HG02798 (cell line): ENCODE results near the gene HHIPL2.
"Not testable (repeated sequence)": the region's sequence is repeated elsewhere in the genome, so short reads cannot be mapped to it uniquely, and the experiment has no call there.

ENCODE experiments used
- ATAC-seq: cut with Tn5 transposase; IDR thresholded peaks from one replicate; pipeline ENCODE4 v1.9.1; 2021; ENCODE audit warnings: mild to moderate bottlenecking; ENCODE audit not compliant: unreplicated experiment, poor library complexity

HHIPL2 gene

DNA sequence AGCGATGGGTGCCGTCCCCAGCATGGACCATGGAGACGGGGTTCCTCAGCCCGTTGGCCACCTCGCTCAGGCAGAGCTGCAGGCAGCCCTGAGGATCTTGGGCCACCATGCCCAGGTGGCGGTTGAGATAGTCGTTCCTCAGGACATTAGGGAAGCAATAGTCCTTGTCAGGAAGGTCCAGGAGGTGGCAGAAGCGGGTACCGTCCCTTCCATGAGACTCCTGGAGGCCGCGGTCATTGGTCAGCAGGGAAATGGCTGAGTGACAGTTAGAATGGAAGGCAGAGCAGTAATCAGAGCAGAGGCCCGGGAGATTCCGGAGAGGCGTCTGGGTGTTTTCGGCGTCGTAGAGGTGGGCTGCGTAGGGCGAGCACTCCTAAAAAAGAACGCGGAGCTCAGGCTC, 4.1 kb downstream of the HHIPL2 start:
- no peak for ATAC-seq

DNA sequence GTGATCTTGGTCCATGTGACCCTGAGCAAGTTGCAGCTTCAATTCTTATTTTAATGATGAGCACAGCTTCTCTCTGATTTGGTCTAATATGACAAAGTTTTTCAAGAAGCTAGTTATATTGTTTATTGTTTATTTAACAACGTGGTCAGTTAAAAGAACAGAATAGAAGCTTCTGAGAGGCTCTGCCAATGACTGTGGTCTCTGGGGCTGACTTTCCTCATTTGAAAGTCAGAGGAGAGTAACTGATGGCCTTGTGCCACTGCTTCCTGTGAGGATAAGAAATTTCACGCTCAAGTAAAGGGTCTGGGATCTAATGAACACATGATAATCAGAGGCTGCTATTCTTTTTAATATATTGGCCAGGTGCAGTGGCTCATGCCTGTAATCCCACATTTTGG, 7.3 kb downstream of the HHIPL2 start:
- no peak for ATAC-seq

DNA sequence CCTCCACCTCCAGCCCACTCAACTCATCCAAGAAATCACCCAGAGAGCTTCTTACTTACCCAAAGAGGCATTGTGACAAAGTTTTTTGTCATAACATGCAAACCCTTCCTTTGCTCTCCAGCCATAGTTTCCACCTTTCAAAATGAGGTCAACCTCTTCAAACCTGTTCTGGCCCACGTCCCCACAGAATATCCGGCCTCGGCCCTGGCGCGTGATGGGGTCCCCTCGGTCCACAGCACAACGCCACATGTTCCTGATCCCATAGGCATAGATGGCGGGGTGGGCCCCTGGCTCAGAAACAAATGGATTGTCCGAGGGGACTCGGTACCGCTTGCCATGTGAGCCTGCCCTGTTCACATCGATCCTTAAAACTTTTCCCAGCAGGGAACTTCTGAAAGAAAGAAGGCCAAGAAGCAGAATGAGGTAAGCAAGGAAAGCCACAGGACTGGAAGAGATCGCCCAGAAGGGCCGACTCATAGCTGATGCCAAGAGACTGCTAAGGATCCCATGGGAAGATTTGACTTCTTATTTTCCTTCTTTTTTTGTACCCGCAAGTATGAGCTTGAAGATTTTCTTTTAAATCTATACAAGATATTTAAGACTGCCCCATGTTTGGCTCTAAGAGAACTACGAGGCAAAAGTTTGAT, 7.8 kb downstream of the HHIPL2 start:
- ATAC-seq, result no peak

DNA sequence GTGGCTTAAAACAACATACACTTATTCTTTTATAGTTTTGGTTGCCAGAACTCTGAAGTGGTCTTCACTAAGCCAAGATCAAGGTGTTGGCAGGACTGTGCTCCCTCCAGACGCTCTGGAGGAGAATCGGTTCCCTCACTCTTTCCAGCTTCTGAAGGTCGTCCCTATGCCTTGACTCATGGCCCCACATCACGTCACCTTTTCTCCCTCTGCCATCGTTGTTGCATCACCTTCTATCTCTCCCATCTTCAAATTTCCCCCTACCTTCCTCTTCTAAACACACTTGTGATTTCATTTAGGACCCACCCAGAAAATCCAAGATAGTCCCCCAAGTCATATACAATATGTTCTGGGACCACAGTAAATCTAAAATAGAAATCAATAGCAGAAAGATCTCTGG, 12.4 kb downstream of the HHIPL2 start:
- ATAC-seq, result no peak

DNA sequence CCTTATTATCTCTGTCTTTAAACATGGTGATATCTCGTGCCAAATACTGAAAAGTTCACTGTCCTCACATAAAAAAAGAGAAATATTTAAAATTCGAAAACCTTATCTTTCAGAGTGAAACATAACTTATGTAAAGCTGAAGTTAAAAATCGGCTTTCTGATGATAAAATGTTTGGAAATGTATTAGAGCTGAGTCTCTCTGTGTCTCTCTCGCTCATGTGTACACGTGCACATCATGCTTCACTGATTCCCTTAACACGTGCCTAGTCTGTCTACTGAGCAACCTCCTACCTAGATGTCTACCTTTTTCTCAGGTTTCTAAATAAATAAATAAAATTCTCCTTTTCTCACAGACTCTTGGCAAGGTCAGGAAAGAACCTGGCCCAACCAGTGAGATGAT, 17.1 kb downstream of the HHIPL2 start:
- no peak for ATAC-seq

DNA sequence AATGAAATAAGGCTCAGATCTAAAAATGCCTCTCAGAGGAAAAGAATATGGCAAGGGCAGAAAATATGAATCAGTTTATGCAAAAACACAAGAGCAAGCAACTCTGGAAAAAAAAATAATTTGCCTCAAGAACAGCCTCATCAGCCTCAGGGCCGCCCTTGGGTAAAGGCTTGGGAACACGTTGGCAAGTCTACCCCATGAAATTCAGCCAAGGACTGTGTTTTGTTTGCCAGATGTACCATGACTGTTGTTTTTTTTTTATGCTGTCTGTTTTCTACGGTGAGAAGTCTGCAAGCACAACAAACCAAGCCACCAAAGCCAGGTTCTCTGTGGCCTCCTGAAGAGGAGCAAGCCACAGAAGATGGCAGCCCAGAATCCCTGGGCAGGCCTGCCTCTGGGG, 18.0 kb downstream of the HHIPL2 start:
- ATAC-seq, result no peak

DNA sequence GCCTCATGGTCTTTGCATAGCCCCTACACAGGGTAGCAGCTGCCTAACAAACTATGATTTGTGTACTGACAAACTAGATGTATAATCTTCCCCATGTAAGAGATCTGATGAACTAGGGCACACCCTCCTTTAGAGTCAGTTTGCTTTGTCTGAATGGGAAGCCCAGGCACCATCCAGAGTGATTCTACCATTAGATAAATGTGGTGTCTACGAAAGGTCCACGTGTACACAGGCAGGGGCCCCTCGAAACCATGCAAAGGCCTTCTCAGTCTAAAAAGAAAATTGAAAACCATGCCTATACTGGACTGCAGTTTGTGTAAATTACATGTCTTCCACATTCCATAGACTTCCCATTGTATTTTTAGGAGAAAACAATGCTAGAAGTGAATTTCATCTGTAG, 18.7 kb downstream of the HHIPL2 start:
- ATAC-seq, result no peak

DNA sequence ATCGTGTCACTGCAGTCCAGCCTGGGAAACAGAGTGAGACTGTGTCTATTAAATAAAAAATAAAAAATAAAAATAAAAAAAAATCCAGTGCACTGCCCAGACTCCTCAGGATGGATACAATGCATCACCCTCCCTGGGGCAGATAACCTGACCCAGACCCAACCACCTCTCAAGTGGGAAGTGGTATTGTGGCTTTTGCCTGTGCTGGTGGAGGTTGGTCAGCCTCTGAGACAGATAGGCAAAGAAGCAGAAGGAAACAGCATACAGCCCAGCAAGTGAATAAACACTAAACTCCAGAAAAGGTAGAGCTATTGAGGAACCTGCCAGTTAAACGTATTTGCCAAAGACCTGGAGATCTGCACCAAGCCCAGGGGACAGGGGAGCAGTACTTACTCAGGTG, 22.0 kb downstream of the HHIPL2 start:
- no peak for ATAC-seq

DNA sequence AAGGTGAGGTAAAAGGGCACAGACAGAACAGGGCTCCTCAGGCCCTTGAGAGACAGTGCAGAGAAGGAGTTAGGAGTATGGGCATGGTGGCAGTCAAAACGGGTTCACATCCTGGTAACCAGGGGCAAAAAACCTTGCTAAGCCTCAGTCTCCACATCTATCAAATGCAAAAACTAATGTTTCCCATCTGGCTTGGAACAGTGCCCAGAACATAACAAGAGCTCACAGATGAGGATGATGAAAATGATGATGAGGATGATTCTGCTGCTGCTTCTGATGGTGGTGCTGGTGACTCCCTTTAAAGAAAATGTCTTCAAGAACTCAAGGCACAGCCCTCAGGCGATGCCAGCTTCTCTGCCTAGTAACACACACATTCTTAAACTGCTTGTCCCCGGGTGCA, 24.1 kb downstream of the HHIPL2 start:
- ATAC-seq, result no peak

DNA sequence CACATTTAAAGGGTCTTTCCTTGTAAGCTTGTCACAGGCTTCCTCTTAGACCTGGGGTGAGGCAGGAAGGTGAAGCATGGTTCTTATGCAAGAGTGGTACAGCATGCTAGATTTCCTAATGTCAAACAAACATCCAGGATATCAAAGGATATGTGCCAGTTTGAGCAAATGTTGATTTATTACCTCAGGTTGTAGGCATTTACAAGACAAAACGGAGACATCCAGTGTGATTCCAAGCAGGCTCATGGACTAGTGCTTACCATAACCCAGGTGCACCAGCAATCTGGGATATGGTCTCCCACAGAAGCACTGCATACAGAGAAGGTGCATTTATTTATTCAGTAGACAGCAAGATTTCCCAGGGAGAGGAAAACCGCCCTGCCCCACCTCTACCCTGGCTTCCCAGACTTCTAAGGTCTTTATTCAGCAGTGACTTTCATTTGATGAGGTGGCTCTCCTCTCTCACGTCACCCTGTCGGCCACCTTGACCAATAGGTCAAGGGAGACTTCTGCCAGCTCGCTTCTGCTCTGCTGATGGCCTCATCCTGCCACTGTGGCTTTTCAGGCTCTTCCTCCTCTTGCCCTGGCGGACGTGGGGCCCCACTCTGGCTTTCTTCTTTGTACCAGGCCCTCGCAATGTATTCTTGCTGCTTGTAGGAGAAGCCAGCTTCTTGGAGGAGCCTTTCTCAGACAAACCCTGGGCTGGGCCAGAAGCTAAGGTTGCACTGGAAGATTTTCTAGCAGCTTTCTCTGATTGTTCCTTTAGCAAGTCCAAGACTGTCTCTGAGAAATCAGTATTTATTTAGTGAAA, 25.6 kb downstream of the HHIPL2 start:
- no peak for ATAC-seq

DNA sequence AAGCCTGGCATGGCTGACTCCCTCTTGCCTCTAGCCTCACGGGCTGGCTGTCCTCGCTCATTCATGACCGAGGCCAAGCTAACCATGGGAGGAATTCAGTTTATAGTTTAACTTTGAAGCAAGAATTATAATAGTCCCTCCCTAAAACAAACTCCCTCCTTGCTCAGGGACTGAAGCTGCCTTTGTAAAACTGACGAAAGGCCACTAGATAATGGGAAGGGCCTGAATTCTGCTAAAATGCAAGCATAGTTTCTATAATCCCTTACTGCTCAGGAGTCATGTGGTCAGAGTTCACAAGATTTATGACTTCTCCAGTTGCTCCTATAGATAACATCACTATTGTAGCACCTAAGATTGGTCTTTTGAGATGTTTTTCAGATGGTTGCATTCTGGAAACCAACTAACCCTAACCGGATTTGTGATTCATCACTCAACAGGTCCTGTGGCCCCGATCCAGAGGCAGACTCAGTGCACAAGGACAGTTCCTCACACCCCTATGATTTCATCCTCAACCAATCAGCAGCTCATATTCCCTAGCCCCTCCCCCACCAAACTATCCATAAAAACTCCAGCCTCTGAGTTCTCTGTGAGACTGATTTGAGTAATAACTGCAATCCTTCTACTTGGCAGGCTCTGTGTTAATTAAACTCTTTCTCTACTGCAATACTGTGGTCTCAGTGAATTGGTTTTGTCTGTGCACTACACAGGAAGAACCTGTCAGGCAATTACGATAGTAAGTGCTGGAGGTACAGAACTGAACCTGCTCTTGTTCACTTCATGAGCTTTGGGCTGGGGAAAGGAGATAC, 26.4 kb downstream of the HHIPL2 start:
- no peak for ATAC-seq

DNA sequence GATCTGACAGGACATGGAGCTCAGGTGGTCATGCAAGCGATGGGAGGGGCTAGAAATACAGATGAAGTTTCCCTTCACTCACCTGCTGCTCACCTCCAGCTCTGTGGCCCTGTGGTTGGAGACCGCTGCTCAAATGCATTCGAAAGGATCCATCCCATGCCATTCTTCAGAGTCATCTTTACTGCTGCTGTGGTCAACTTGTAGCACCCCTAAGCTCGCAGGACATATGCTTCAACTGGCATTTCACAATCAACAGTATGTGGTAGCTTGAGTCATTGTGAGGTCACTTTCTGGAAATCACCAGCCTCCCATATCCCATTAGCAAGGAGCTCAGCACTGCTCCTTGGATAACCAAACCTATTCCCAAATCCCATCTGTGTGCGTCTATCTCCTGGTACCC, 58.4 kb downstream of the HHIPL2 start:
- ATAC-seq, result not testable (repeated sequence)

DNA sequence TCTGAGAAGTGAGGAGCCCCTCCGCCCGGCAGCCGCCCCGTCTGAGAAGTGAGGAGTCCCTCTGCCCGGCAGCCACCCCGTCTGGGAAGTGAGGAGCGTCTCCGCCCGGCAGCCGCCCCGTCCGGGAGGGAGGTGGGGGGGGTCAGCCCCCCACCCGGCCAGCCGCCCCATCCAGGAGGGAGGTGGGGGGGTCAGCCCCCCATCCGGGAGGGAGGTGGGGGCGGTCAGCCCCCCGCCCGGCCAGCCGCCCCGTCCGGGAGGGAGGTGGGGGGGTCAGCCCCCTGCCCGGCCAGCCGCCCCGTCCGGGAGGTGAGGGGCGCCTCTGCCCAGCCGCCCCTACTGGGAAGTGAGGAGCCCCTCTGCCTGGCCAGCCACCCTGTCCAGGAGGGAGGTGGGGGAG, 60.1 kb downstream of the HHIPL2 start:
- ATAC-seq, result not testable (repeated sequence)

DNA sequence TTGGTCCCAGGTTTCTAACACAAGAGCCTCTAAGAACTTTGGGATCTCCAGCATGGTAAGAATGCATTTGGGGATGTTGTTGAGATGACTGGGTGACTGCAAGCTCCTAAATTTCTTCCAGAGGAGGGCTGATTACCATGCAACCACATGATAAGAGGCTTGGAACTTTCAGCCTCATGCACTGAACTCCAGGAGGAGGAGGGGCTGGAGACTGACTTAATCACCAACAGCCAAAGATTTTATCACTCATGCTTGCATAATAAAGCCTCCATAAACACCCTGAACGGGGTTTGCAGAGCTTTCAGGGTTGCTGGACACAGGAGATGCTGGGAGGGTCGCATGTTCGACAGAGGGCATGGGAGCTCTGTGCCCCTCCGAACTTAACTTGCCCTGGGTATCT, 63.9 kb downstream of the HHIPL2 start:
- not testable (repeated sequence) for ATAC-seq

DNA sequence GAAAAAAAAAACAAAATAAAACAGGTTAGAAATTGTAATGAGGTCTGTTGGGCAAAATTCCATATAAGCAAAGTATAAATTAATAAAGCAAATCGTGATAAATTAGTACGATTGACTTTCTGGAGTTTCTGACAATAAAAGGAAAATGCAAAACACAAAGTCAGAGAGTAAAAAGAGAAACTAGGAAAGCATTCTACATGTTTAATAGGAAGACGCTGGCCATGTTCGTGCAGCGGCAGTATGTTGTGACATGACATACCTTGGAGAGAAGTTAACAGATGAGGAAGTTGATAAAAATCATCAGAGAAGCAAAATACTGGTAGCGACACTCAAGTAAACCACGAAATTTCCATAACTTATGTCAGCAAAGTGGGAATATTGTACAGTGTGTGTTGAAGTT, 68.3 kb downstream of the HHIPL2 start:
- ATAC-seq, result not testable (repeated sequence)

DNA sequence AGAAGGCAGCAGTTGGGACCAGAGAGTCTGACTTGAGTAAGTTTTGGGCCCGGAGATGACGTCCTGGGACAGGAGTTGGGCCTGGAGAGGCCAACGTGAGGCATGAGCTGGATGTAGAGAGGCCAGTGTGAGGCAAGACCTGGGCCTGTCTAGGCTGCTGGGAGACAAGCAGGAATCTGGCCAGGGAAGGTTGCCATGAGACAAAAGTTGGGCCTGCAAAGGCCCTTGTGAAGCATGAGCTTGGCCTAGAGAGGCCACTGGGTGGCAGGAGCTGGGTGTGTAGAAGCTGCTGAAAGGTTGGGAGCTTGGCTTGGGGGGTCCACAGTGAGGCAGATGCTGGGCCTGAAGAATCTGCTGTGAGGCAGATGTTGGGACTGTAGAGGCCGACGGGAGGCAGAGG, 71.5 kb downstream of the HHIPL2 start:
- ATAC-seq, result not testable (repeated sequence)

DNA sequence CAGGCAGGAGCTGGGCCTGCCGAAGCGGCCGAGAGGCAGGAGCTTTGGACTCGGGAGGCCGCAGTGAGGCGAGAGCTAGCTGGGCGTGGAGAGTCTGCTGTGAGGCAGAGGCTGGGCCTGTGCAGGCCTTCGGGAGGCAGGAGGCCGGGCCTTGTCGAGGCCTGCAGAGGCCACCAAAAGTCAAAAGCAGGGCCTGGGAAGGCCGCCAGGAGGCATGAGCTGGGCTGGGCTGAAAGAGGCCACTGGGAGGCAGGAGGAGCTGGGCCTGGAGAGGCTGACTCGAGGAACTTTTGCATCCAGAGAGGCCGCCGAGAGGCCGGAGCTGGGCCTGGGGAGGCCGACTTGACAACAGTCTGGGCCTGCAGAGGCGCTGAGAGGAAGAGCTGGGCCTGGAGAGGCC, 74.2 kb downstream of the HHIPL2 start:
- not testable (repeated sequence) for ATAC-seq

DNA sequence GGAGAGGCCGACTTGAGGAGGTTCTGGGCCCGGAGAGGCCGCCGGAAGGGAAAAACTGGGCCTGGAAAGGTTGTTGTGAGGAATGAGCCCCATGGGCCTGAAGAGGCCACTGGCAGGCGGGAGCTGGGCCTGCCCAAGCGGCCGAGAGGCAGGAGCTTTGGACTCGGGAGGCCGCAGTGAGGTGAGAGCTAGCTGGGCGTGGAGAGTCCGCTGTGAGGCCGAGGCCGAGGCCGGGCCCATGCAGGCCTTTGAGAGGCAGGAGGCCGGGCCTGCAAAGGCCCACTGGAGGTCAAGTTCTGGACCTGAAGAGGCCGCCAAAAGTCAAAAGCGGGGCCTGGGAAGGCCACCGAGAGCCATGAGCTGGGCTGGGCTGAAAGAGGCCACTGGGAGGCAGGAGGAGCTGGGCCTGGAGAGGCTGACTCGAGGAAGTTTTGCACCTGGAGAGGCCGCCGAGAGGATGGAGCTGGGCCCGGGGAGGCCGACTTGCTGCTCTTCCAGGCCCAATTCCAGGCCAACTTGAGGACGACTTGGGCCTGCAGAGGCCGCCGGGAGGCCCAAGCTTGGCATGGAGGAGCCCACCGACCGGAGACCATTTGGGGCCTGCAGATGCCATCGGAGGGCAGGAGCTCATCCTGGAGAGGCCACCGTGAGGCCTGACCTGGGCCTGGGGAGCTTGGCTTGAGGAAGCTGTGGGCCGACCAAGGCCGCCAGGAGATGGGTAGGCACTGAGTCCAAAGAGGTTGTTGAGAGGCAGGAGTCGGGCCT, 74.9 kb downstream of the HHIPL2 start:
- ATAC-seq, result not testable (repeated sequence)
